ENCODE data around the gene NFAM1.

GRCh38 chr22:42333544-42333943 is 98.7 kb downstream of the NFAM1 start:
- no peak for TF ChIP-seq EZH2 (IDR thresholded peaks at IDR 0.05; ENCODE audit: borderline replicate concordance, low read depth, low read length, severe bottlenecking)
- no peak for TF ChIP-seq POLR2A (IDR thresholded peaks at IDR 0.05; ENCODE audit: low read depth, low read length)
- no peak for TF ChIP-seq CTCF (IDR thresholded peaks at IDR 0.05; ENCODE audit: extremely low read depth in 1 of 2, insufficient read depth in 1 of 2, low read depth in 1 of 2, low read length in 2 of 2)
- no peak for TF ChIP-seq MAX (IDR thresholded peaks at IDR 0.05; ENCODE audit: insufficient read depth, insufficient read length)
- no peak for TF ChIP-seq GATA2 (IDR thresholded peaks at IDR 0.05; ENCODE audit: insufficient read depth, insufficient read length, low read depth, low read length)

Data from endothelial cell of umbilical vein (primary cell).